Left lung (tissue), 10 donors: ENCODE results near the gene MAG. TPM values are rescaled to one million over a fixed set of nuclear protein-coding genes. Genes with fewer than 3 reads are reported as not detected.

Source experiments
- ATAC-seq: fragments of 200-7000 bp; cut with Tn5 transposase; one replicate; pipeline ENCODE4 v1.9.1; 2020; ENCODE audit warnings: moderate library complexity
- DNase-seq, 4 donors: peaks; one replicate each; pipeline ENCODE4 v3.0.0-alpha.2; 2013 to 2020
- H3K27ac ChIP-seq, 2 donors: fragments of 200-600 bp; sonication (generic) in 1 of 2; one replicate each; pipeline versions ENCODE4 v1.5.0 to v1.8.0; 2020 to 2021
- H3K27me3 ChIP-seq, 2 donors: fragments of 200-600 bp; sonication (generic) in 1 of 2; one replicate each; pipeline versions ENCODE4 v1.5.0 to v1.8.0; 2020 to 2021
- H3K36me3 ChIP-seq, 2 donors: fragments of 200-600 bp; sonication (generic) in 1 of 2; one replicate each; pipeline versions ENCODE4 v1.5.0 to v1.8.0; 2020 to 2021
- H3K4me1 ChIP-seq, 2 donors: fragments of 200-600 bp; one replicate each; pipeline ENCODE4 v1.8.0; 2021
- H3K4me3 ChIP-seq, 2 donors: fragments of 200-600 bp; sonication (generic) in 1 of 2; one replicate each; pipeline versions ENCODE4 v1.5.0 to v1.8.0; 2020 to 2021; ENCODE audit warnings: mild to moderate bottlenecking in 1 of 2
- H3K9me3 ChIP-seq, 2 donors: fragments of 200-600 bp; sonication (generic) in 1 of 2; one replicate each; pipeline versions ENCODE4 v1.5.0 to v1.8.0; 2020 to 2021
- CTCF ChIP-seq, 2 donors: fragments of 200-600 bp; sonication (generic) in 1 of 2; IDR thresholded peaks; one replicate each; pipeline versions ENCODE4 v1.5.0 to v1.8.0; 2021; ENCODE audit warnings: antibody characterized with exemption in 2 of 2
- intact Hi-C, 2 donors: fragments of 100-400 bp; cut with DNase I; formaldehyde crosslinking; loops; one replicate each; pipeline versions ENCODE4 v1.11.2 to v1.14.2; 2022
- polyA plus RNA-seq, 6 donors: library from polyadenylated mRNA; unstranded; fragments of 120-200 nt; gene quantifications; one replicate each; pipeline ENCODE4 v1.2.1, GENCODE V29; 2013; ENCODE audit not compliant: insufficient read length in 6 of 6
- total RNA-seq, 2 donors: library from RNA; stranded (reverse); fragmentation: NEBNext Ultra II Directional; extraction: Animal tissue kit (Norgen Biotek cat#: 25700); gene quantifications; one replicate each; pipeline ENCODE4 v1.2.1, GENCODE V29; 2021
- donor health status: DM: no; HTN: yes; CAD: no.
- donor health status: DM: no; HTN: no; CAD: no.

MAG gene
- total and polyA plus RNA-seq, 8 donors: 1.3 to 14.4 (median 6.2) TPM; not detected in 2

- Histone ChIP-seq H3K4me1 (peaks cover 0 to 8% of the 10 kb centered on the region in 2 donors), H3K27ac (peak overlapping the region in 1 of 2 donors; percentile 60), H3K4me3 (no peak overlapping the region), H3K27me3 (peaks cover 0 to 13% of the 10 kb centered on the region in 2 donors), H3K36me3 (peaks cover 0 to 7% of the 10 kb centered on the region in 2 donors), H3K9me3 (no peaks in the 10 kb centered on the region)
- no peak for TF ChIP-seq CTCF (IDR thresholded peaks at IDR 0.05)
- peak in 2 of 4 donors; percentile 25 to 27 for DNase-seq
- ATAC-seq: peak; percentile 20
- intact Hi-C loops: no loop called here
These were observed 37.3 kb upstream of the MAG start for GRCh38 chr19:35254341-35255297.

GRCh38 chr19:35256566-35256965 lies 35.4 kb upstream of the MAG start:
- Histone ChIP-seq H3K4me3 (no peak overlapping the region), H3K27ac (no peak overlapping the region), H3K27me3 (no peaks in the 10 kb centered on the region), H3K9me3 (no peaks in the 10 kb centered on the region), H3K4me1 (peaks cover 0 to 5% of the 10 kb centered on the region in 2 donors), H3K36me3 (peaks cover 0 to 7% of the 10 kb centered on the region in 2 donors)
- DNase-seq (no peak), ATAC-seq (no peak)
- no peak for TF ChIP-seq CTCF (IDR thresholded peaks at IDR 0.05)
- intact Hi-C loops: no loop called here

GRCh38 chr19:35257113-35257461 lies 34.9 kb upstream of the MAG start:
- Histone ChIP-seq H3K9me3 (no peaks in the 10 kb centered on the region), H3K27ac (no peak overlapping the region), H3K27me3 (no peaks in the 10 kb centered on the region), H3K36me3 (peaks cover 0 to 7% of the 10 kb centered on the region in 2 donors), H3K4me3 (no peak overlapping the region), H3K4me1 (peaks cover 0 to 5% of the 10 kb centered on the region in 2 donors)
- ATAC-seq (no peak), DNase-seq (peak in 2 of 4 donors; percentile 27 to 43)
- no peak for TF ChIP-seq CTCF (IDR thresholded peaks at IDR 0.05)
- intact Hi-C loops: no loop called here

GRCh38 chr19:35260694-35261304 lies 31.2 kb upstream of the MAG start:
- DNase-seq (peak in 2 of 4 donors; percentile 8 to 21), ATAC-seq (no peak)
- no peak overlapping the region for H3K4me3 ChIP-seq
- H3K27ac ChIP-seq: no peak overlapping the region
- no peak for TF ChIP-seq CTCF (IDR thresholded peaks at IDR 0.05)
- H3K36me3 ChIP-seq: peaks cover 0 to 7% of the 10 kb centered on the region in 2 donors
- no peaks in the 10 kb centered on the region for H3K27me3 ChIP-seq
- no peaks in the 10 kb centered on the region for H3K9me3 ChIP-seq
- H3K4me1 ChIP-seq: peaks cover 6 to 18% of the 10 kb centered on the region in 2 donors
- intact Hi-C loops: no loop called here
